ENCODE results near the gene ADGRV1.

DNA sequence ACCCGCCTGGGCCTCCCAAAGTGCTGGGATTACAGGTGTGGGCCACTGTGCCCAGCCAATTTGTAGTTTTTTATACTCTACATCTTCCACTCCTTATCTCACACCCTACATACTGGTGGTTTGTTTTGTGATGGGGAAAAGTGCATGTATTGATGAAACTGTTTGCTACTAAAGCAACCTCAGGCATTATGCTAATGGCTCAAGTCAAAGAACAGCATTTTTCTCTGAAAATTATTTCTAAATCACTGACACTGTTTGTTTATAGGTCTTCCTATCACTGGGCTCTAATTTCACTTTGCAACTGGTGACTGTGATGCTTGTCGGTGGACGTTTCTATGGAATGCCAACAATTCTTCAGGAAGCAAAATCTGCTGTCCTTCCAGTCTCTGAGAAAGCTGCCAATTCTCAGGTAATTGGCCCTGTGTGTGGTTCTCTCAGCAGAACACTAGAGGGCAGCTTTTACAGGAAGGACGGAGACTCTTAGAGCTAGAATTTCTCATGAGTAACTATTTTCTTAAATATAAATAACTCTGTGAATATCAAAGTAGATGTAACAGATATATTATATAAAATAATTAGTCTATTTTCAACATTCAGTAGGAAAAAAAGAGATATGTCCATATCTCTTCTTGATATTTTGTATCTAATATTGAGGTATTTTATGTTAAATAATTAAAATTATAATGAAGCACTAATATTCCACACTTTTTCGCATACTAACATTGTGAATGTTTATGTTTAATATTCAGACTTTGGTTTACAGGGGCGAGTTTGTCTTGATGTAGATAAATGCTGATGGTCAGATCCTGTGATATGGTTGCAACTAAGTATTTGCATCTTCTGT lies 244.1 kb downstream of the ADGRV1 start:
- TF ChIP-seq, protein P1, sequence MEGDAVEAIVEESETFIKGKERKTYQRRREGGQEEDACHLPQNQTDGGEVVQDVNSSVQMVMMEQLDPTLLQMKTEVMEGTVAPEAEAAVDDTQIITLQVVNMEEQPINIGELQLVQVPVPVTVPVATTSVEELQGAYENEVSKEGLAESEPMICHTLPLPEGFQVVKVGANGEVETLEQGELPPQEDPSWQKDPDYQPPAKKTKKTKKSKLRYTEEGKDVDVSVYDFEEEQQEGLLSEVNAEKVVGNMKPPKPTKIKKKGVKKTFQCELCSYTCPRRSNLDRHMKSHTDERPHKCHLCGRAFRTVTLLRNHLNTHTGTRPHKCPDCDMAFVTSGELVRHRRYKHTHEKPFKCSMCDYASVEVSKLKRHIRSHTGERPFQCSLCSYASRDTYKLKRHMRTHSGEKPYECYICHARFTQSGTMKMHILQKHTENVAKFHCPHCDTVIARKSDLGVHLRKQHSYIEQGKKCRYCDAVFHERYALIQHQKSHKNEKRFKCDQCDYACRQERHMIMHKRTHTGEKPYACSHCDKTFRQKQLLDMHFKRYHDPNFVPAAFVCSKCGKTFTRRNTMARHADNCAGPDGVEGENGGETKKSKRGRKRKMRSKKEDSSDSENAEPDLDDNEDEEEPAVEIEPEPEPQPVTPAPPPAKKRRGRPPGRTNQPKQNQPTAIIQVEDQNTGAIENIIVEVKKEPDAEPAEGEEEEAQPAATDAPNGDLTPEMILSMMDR (IDR thresholded peaks at IDR 0.05), result peak in 5 of 6 experiments; percentile 66 to 80 (median 73)
- TF ChIP-seq POLR2A (IDR thresholded peaks at IDR 0.05), result no peak

Data from thyroid gland (tissue), 4 donors.